Adipose tissue (tissue), 3 donors: ENCODE data around the gene TBC1D1. TPM values are rescaled to one million over a fixed set of nuclear protein-coding genes. Genes with fewer than 3 reads are reported as not detected.

Experiments used
- H3K27ac ChIP-seq: one replicate; pipeline ENCODE4 v1.5.1; 2013; ENCODE audit warnings: low read depth, low read length
- WGBS, 3 donors: extraction: QIAGEN DNeasy Blood & Tissue Kit; methylation state at CpG; one replicate each; pipeline ENCODE4 v1.1.7; 2013; 5-methylcytosine and 5-hydroxymethylcytosine counted together
- polyA plus RNA-seq, 3 donors: library from polyadenylated mRNA; stranded (reverse); fragments of 200-250 nt; gene quantifications; one replicate each; pipeline ENCODE4 v1.2.3, GENCODE V29; 2013
- donor health status: healthy with polysubstance abuse.
- donor health status: Bipolar disorder and iron deficiency.
- donor health status: healthy.

TBC1D1 gene
- polyA plus RNA-seq, 3 donors: 11.7 to 45.8 (median 33.4) TPM

DNA sequence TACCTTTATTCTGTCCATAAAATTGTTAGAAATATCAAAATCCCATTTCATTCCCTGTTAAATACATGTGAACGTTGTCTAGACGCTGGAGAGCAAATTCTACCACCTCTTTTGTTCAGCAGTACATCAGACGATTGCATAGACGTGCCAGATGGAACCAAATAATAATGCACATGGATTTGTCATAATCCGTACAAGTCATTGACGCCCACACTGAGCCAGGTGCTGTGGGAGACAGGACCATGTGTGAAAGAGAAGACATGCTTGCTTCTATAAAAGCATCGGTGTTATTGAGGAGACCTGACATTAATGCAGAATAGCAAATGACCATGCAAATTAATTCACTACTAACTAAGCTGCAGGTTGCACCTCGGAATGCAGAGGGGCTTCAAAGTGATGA is 244.3 kb downstream of the TBC1D1 start:
- H3K27ac ChIP-seq: no peak overlapping the region
- 97 to 98% (median 97%) methylated on average over 8 of the region's 8 CpGs for WGBS, 3 donors

DNA sequence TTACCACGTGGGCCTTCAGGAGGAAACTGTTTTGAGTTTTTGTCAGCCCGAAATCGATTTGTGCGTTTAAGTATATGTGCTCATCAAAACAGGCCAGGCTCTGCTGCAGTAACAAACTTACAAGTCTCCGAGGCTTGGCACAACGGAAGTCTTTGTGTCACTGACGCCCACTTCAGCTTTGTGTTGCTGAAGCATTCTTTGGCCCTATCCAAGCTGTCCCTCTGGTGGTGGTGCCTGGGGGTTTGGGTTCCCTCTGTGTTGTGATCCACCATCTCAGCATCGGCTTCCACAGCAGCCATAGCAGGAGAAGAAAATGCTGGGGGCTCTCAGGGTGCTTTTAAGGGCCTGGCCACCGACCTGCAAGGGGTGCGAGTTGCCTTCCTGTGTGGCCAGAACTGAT is 245.7 kb downstream of the TBC1D1 start:
- WGBS, 3 donors: 92 to 94% (median 94%) methylated on average over 10 of the region's 10 CpGs
- H3K27ac ChIP-seq: no peak overlapping the region

DNA sequence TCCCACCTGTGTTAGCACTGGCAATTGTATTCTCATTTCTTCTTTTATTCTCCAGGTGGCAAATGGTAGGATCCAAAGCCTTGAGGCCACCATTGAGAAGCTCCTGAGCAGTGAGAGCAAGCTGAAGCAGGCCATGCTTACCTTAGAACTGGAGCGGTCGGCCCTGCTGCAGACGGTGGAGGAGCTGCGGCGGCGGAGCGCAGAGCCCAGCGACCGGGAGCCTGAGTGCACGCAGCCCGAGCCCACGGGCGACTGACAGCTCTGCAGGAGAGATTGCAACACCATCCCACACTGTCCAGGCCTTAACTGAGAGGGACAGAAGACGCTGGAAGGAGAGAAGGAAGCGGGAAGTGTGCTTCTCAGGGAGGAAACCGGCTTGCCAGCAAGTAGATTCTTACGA is 246.2 kb downstream of the TBC1D1 start:
- 84 to 97% (median 89%) methylated on average over 17 of the region's 17 CpGs for WGBS, 3 donors
- no peak overlapping the region for H3K27ac ChIP-seq

DNA sequence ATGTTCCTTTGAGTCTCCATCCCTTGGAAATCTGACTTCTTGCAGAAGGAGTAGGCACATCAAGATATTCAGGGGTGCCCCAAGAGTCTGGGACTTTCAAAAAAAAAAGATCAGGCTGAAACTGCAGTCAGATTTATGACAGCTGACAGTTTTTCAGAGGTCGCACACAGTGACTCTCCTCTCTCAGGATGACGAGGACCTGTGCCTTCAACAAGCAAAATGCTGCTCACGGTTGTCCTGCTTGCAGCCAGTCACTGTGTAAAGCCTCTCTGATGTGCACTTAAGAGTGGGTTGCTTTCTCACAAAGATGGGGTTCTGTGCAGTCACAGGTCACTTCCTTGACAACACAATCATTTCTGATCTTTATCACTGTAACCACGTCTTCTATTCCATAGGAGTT is 247.5 kb downstream of the TBC1D1 start:
- WGBS, 3 donors: 76 to 92% (median 91%) methylated on average over 4 of the region's 4 CpGs
- no peak overlapping the region for H3K27ac ChIP-seq

DNA sequence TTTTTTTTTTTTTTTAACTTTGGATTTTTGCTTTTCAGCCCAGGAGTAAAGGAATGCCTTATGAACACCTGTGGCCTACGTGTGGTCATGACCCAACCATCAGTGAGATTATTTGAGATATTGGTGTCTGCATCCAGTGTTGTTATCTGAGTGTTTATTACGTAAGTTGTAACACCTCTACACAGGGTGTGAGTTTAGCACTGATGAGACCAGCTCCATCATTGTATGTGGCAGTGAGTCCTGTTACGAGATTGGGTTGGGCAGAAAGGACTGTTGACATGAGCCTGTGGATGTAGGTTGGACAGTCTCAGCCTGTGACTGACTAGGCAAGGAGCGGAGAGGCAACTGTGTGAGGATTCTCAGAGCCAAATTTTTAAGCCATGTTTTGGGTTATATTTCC is 248.3 kb downstream of the TBC1D1 start:
- 95 to 98% (median 97%) methylated on average over 4 of the region's 4 CpGs for WGBS, 3 donors
- H3K27ac ChIP-seq: no peak overlapping the region

DNA sequence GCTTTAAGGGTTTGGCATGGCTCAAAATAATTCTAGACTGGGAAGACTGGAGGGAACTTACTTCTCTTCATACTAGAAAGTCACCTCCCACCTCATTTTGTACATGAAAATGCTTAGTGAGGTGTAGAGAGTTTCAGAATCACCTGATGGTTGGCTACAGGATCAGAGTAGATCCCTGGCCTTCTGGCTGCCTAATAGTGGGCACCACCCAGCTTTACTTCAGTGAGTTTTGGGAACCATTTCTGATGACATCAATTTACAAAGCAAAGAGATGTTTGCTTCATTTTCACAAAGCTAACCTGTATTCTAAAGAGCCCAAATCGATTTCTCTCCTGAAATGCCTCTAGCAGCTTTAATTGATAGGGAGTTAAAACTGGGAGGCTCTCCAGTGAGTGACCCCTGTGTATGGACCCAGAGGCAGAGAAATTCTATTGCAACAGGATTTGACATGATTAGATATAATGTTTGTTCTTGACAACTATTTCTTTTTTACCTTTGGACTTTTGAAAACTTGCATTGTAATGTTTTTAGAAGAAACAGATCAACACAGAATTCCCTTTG is 249.8 kb downstream of the TBC1D1 start:
- 38 to 87% (median 84%) methylated on average over 1 of the region's 1 CpG for WGBS, 3 donors
- H3K27ac ChIP-seq: no peak overlapping the region

DNA sequence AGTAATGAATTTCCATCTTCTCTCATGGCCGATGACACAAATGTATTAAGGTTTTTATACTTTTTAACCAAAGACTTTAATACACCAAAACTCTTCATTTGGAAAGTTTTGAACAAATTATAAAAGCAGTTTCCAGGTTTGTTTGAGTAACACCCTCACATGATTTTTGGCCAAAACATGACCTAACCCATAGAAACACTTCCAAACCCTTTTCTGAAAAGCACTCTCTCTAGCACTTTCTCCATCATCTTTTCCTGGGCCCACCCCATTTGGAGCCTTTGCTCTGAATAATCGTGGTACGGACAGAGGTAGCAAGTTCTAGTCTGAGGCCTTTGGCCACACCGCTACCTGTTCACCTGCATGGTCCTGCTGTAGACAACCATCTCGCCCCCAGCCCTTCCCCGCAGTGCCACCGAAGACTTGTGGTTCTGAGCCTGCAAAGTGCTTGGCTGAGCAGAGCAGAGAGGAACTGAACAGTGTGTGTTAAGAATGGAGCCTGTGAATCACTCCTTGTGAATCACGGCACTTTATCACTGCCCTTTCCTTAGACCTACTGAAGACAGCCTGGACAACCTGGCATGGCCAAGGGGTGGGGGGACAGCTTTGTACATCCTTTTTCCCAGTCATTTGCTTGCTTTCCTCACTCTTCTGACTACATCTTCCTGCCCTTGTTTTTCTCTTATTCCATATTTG is 251.1 kb downstream of the TBC1D1 start:
- H3K27ac ChIP-seq: no peak overlapping the region
- WGBS, 3 donors: 83 to 87% (median 87%) methylated on average over 8 of the region's 8 CpGs

DNA sequence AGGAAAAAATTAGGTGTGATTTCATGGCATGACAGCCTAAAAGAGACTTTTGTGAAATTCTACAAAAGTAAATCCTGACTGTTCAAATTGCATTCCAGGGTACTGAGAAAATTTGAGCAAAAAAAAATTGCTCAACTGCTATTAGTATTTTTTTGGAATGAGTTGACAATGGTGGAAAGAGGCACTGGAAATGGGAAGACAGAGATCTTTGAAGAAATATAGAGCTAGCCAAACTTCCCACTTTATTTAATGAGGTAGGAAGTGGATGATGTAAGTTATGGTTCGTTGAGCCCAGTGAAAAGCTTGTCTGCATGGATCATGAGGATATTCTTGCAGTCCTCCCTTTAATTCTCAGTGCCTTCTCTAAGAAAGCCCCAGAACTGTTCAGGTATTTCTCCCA is 253.1 kb downstream of the TBC1D1 start:
- 12 to 65% (median 21%) methylated on average over 1 of the region's 1 CpG for WGBS, 3 donors
- no peak overlapping the region for H3K27ac ChIP-seq

DNA sequence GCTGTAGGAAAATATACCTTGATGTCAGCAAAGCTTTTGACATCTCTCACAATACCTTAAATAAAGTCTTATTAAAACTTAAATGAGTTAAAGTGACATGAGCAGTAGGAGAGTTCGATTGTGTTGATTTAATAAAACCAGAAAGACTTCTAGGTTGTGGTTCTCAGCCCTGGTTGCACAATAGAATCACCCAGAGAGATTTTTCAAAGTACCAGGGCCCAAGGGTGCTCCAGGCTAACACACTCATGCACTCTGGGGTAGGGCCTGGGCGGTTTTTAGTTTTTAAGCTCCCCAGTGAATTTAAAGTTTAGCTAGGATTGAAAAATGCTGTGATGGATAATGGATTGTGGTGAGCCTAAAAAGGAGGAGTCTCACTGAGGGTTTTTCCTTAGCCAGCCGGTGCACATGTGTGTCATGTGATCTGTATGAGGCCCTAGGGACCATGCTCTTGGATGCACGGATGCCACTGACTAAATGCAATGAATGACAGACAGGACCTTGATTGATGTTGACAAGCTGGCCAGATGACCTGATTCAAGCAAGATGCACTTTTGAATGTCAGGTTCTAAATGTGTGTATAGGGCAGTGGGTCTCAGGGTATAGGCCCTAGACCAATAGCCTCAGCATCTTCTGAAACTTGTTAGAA is 254.3 kb downstream of the TBC1D1 start:
- 55 to 79% (median 68%) methylated on average over 4 of the region's 4 CpGs for WGBS, 3 donors
- H3K27ac ChIP-seq: no peak overlapping the region

DNA sequence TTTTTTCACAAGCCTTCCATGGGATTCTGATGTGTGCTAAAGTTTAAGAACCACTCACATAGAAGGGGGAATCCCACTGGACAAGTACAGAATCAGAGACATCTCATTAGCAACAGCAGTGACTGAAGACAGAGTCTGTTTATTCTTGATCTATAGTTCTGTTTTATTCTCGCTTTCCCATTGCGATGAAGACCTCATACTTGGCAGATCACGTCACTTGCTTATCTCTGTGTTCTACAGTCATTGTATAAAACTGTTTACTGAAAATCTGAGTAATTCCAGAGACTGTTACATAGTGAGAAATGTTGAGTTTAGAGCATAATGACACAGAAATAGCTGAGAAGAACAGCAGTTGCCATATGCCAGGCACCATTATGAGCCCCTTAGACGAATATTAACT is 254.9 kb downstream of the TBC1D1 start:
- WGBS, 3 donors: 26 to 65% (median 59%) methylated on average over 4 of the region's 4 CpGs
- H3K27ac ChIP-seq: no peak overlapping the region

DNA sequence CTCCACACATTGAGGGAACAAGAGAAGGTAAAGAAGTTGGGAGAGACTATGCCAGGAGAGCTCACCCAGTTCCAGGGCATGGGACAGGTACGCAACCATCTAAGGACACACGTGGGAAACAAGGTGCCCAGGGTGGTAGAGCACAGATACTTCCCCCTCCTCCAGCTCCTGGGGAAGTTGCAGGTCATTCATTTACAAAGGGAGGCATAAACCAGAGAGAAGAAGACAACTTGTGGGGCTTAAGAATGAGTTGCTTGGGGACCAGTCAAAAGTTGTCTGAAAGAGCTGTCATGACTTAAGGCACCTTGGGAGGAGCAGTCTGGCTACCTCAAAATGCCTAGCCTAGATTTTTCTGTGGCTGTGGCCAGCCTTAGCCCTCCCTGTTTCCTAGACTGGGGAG is 255.5 kb downstream of the TBC1D1 start:
- H3K27ac ChIP-seq: no peak overlapping the region
- WGBS, 3 donors: 72 to 82% (median 79%) methylated on average over 2 of the region's 2 CpGs

DNA sequence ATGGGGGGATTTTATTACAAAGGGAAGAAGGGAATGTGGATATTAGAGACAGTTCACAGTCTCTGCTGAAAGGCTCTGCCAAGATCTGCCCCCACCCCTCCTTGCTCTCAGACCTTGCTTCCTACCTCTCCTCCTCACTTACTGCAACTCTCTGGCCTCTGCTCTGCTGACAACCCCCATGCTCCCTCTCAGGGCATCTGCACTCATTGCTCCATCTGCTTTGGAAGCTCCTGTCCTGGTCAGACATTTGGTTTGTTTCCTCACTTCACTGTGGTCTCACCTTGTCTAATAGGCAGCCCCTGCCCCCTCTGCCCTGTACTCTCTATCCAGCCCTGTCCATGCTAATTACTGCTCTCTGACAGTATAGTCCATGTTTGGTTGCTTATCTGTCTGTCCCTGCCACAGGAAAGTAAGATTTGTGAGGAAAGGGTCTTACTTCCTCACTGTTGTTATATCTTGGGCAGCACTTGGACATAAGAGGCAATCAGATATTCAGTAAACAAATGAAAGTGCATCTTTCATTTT is 258.6 kb downstream of the TBC1D1 start:
- H3K27ac ChIP-seq: no peak overlapping the region

DNA sequence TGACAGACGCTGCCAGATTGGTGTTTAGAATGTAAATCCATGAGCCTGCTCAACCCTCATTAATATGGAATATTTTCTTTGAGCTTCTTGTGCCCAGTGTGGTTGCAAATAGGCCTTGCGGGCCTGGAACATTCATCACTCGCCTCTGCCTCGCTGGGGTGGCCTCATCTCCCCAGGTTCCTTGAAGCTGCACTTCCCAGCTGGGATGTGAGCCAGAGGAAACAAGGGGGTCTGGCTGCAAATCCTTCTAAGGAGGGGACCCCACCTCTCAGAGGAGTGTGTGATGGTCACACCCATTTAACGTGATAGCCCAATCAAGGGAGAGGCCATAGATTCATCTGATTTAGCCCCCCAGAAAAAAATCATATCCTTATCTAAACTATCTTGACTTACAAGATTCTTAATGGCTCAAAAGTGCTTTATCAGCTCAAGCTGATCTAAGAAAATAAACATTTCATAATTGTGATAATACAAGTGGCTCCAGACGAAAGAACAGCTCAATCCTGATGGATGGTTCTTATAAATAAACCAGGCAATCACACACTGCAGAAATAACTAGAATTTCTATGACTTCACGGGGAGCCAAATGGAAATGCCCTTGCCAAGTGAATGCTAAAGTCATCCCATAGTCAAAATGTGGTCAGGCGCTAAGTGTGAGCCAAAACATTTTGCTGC is 259.2 kb downstream of the TBC1D1 start:
- H3K27ac ChIP-seq: no peak overlapping the region
- WGBS, 3 donors: 72 to 76% (median 74%) methylated on average over 8 of the region's 8 CpGs

DNA sequence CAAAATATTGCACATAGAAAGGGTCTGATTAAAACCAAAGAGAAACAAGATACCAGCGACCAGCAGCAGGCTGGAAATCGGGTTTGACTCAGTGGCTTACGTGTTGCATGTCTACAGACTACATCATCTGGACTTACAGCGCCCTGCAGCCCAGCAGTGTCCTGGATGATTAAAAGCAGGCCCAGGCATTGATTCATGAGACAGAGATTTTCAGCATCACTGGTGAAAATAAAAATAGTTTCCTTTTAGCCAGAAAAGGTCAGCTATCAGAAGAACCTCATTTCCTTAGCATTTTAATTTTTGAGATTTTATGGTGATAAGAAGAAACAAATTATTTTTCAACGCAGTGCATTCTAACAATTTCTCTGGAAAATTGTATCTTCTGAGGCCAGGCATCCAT is 259.9 kb downstream of the TBC1D1 start:
- WGBS, 3 donors: 62 to 80% (median 68%) methylated on average over 5 of the region's 5 CpGs
- no peak overlapping the region for H3K27ac ChIP-seq

DNA sequence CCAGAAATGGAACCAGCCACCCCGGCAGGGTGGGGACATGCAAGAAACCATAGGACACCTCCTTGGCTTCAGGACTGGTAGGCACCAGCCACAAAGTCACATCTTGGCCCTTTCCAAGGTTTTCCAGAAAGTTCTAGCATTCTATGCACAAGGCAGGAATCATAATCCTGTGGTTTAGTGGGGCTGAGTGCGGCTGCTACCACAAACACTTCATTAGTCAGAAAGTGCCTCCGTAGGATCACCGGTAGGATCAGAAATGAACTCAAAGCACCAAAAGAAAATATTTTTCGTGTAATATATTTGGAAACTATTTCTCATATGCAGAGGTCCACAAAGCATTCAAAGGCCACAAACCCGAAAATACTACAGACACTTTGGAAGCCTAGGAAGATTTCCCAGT is 261.0 kb downstream of the TBC1D1 start:
- no peak overlapping the region for H3K27ac ChIP-seq
- 90 to 96% (median 93%) methylated on average over 6 of the region's 6 CpGs for WGBS, 3 donors

DNA sequence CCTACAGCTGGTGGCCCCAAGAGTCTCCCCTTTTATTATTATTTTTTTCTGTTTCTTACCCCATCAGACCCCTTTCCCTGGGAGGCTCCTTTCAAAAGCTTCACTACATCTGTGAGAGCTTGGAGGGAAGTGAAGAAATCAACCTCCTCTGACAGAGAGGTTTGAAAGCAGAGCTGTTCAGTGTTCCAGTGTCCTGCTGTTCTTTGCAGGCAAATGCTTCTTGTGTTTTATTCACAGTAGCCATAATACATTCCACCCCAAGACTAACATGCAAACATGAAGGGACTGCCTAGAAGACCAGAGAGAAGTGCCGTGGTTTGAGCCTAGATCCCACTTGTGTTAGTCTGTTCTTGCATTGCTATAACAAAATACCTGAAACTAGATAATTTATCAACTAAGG is 261.4 kb downstream of the TBC1D1 start:
- no peak overlapping the region for H3K27ac ChIP-seq
- 89 to 100% (median 98%) methylated on average over 1 of the region's 1 CpG for WGBS, 3 donors

DNA sequence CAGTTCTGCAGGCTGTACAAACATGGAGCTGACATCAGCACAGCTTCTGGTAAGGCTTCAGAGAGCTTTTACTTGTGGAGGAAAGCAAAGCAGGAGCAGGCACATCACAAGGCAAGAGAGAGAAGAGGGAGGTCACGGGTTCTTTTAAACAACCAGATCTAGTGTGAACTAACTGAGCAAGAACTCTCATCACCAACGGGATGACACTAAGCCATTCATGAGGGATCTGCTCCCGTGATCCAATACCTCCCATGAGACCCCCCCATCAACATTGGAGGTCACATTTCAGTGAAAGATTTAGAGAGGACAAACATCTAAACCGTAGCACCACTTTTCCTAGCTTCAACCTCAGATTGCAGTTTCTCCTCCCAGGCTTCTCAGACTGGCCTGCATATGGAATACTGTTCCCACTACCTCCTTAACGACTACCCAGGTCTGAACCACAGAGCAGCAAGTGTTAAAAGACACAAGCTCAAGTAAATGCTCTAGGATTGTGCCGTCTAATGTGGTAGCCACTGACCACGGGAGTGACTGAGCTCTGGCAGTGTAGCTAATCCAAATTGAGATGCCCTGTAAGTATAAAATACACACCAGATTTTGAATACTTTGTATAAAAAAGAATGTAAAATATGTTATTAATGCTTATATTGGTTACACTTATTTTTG is 262.0 kb downstream of the TBC1D1 start:
- WGBS, 3 donors: 83 to 93% (median 88%) methylated on average over 7 of the region's 7 CpGs
- H3K27ac ChIP-seq: no peak overlapping the region

DNA sequence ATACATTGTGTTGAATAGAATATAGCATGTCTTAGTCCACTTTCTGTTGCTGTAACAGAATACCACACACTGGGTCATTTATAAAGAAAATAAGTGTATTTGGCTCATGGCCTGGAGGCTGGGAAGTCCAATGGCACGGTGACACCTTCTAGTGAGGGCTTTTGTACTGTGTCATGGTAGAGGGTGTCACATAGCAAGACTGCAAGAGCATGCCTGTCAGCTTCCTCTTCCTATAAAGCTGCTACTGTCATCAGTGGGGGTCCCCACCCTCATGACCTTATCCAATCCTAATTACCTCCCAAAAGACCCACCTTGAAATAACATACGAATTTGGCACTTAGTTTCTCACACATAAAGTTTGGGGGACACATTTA is 262.5 kb downstream of the TBC1D1 start:
- WGBS, 3 donors: 72 to 82% (median 80%) methylated on average over 2 of the region's 2 CpGs
- H3K27ac ChIP-seq: no peak overlapping the region

DNA sequence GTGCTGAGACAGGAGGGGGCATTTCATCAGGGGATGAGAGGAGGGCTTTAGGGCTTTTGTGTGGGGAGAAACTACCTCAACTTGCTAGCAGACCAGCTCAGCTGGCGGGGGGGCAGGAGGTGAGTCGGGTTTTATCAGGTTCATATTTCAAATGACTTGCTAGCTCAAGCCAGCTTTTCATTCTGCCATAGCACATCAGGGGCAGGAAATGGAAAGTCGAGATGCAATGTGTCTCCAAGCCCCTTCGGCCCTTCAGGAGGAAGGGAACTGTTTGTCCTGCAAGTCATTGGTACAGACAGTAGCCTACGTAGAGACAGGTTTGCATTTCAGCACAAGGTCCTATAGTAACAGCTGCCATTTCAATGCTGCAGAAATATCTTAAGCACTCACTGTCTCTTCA is 263.4 kb downstream of the TBC1D1 start:
- no peak overlapping the region for H3K27ac ChIP-seq
- WGBS, 3 donors: 42 to 49% (median 44%) methylated on average over 5 of the region's 5 CpGs
